Testis (tissue), 3 donors: ENCODE data around the gene OTULIN. TPM values are rescaled to one million over a fixed set of nuclear protein-coding genes. Genes with fewer than 3 reads are reported as not detected.

Experiments
- DNase-seq: peaks from one replicate; pipeline ENCODE4 v3.0.0-alpha.2; 2019
- H3K27ac ChIP-seq, 2 donors: fragments of 200-600 bp; sonication (generic); one replicate each; pipeline ENCODE4 v1.5.1; 2019
- H3K27me3 ChIP-seq: fragments of 200-600 bp; sonication (generic); one replicate; pipeline ENCODE4 v1.5.1; 2019
- H3K36me3 ChIP-seq: fragments of 200-600 bp; sonication (generic); one replicate; pipeline ENCODE4 v1.5.1; 2017; ENCODE audit warnings: low read depth; ENCODE audit errors: missing control alignments
- H3K4me1 ChIP-seq: fragments of 200-600 bp; sonication (generic); one replicate; pipeline ENCODE4 v1.5.1; 2019
- H3K4me3 ChIP-seq, 2 donors: fragments of 200-600 bp; sonication (generic); one replicate each; pipeline ENCODE4 v1.5.1; 2017 to 2019
- H3K9me3 ChIP-seq: fragments of 200-600 bp; sonication (generic); one replicate; pipeline ENCODE4 v1.5.1; 2017
- CTCF ChIP-seq, 3 experiments: fragments of 450-650 bp in 2 of 3; fragments of 200-600 bp in 1 of 3; sonication (generic) in 1 of 3; IDR thresholded peaks; one replicate each; pipeline ENCODE4 v1.5.1; 2016 to 2019; ENCODE audit warnings: antibody characterized with exemption in 3 of 3, mild to moderate bottlenecking in 2 of 3, moderate library complexity in 1 of 3
- POLR2A ChIP-seq: fragments of 450-650 bp; IDR thresholded peaks from one replicate; pipeline ENCODE4 v1.6.1; 2017; ENCODE audit warnings: antibody characterized with exemption, mild to moderate bottlenecking, moderate library complexity
- WGBS, 2 donors: methylation state at CpG; one replicate each; pipeline ENCODE4 v1.1.5; 2018; 5-methylcytosine and 5-hydroxymethylcytosine counted together
- intact Hi-C: fragments of 100-400 bp; cut with DNase I; formaldehyde crosslinking; loops from one replicate; pipeline ENCODE4 v1.15.1; 2023; ENCODE audit warnings: low total_unique reads
- polyA plus RNA-seq: library from polyadenylated mRNA; stranded (reverse); fragments of 350-450 nt; fragmentation: Illumina TruSeq; extraction: RNeasy Lipid Tissue Mini Kit (QIAGEN cat#74804); gene quantifications from one replicate; pipeline ENCODE4 v1.2.3, GENCODE V29; 2014; ENCODE audit warnings: low read depth, low replicate concordance; ENCODE audit not compliant: insufficient read depth
- total RNA-seq, 2 donors: library from RNA; depleted of rRNA; stranded (reverse); fragments of >200 nt; gene quantifications; one replicate each; pipeline ENCODE4 v1.2.3, GENCODE V29; 2016

The OTULIN gene
- total and polyA plus RNA-seq, 3 donors from 2014 or later = 32.7 to 41.0 (median 33.8) TPM

DNA sequence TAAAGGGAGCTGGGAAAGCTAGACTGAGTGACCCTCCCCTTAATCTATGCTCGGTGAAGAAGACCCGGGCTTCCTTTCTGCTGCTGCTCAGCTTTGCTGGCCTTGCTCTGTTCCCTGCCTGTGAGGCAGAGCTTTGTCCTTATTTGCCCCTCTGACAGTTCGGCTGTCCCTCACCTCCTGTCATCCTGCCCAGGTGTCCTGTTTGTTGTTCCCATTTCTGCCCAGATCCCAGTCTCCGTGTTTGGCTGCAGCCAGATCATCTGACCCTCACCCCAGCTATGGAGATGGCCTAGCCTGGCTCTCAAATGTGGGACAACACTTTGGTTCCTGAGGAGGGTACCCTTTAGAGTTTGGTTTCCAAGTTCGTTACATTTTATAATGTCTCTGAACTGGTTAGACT is 20.2 kb downstream of the OTULIN start:
- peak overlapping the region; percentile 26 to 63 for H3K27ac ChIP-seq
- no peak overlapping the region for H3K4me3 ChIP-seq
- H3K4me1 ChIP-seq = peaks cover 25% of the 10 kb centered on the region
- H3K36me3 ChIP-seq = no peaks in the 10 kb centered on the region
- WGBS, 2 donors = 31 to 53% methylated on average over 5 of the region's 5 CpGs
- TF ChIP-seq POLR2A (no peak), CTCF (IDR thresholded peaks at IDR 0.05) (no peak)
- intact Hi-C loops = no loop called here
- no peaks in the 10 kb centered on the region for H3K27me3 ChIP-seq
- no peaks in the 10 kb centered on the region for H3K9me3 ChIP-seq
- no peak for DNase-seq

GRCh38 chr5:14685757-14686156 is 21.2 kb downstream of the OTULIN start:
- Histone ChIP-seq H3K36me3 (no peaks in the 10 kb centered on the region), H3K27me3 (no peaks in the 10 kb centered on the region), H3K4me3 (no peak overlapping the region), H3K4me1 (peaks cover 25% of the 10 kb centered on the region), H3K27ac (no peak overlapping the region), H3K9me3 (no peaks in the 10 kb centered on the region)
- TF ChIP-seq POLR2A (no peak), CTCF (IDR thresholded peaks at IDR 0.05) (peak; percentile 42 to 71 (median 70))
- intact Hi-C loops = no loop called here
- DNase-seq = peak; percentile 48
- 39 to 58% methylated on average over 6 of the region's 6 CpGs for WGBS, 2 donors

- TF ChIP-seq POLR2A = no peak
- TF ChIP-seq CTCF (IDR thresholded peaks at IDR 0.05) = no peak
- Histone ChIP-seq H3K4me1 (peaks cover 25% of the 10 kb centered on the region), H3K27ac (no peak overlapping the region), H3K4me3 (no peak overlapping the region), H3K9me3 (no peaks in the 10 kb centered on the region), H3K27me3 (no peaks in the 10 kb centered on the region), H3K36me3 (no peaks in the 10 kb centered on the region)
- DNase-seq = no peak
- intact Hi-C loops = no loop called here
Measured at GRCh38 chr5:14686517-14686916, 22.0 kb downstream of the OTULIN start.

GRCh38 chr5:14687023-14687665 is 22.6 kb downstream of the OTULIN start:
- no peaks in the 10 kb centered on the region for H3K9me3 ChIP-seq
- no peak for TF ChIP-seq CTCF (IDR thresholded peaks at IDR 0.05)
- no peak for TF ChIP-seq POLR2A
- no peak for DNase-seq
- no peaks in the 10 kb centered on the region for H3K27me3 ChIP-seq
- no peaks in the 10 kb centered on the region for H3K36me3 ChIP-seq
- H3K4me3 ChIP-seq = no peak overlapping the region
- 48 to 75% methylated on average over 3 to 4 of the region's 4 CpGs for WGBS, 2 donors
- H3K27ac ChIP-seq = no peak overlapping the region
- intact Hi-C loops = no loop called here
- H3K4me1 ChIP-seq = peaks cover 25% of the 10 kb centered on the region

- WGBS, 2 donors = 87 to 97% methylated on average over 4 to 5 of the region's 5 CpGs
- no peak for TF ChIP-seq POLR2A
- TF ChIP-seq CTCF (IDR thresholded peaks at IDR 0.05) = no peak
Measured at GRCh38 chr5:14693070-14693469, 28.6 kb downstream of the OTULIN start.

More at GRCh38 chr5:14693070-14693469, 28.6 kb downstream of the OTULIN start:
- Histone ChIP-seq H3K36me3 (no peaks in the 10 kb centered on the region), H3K9me3 (no peaks in the 10 kb centered on the region), H3K4me1 (no peaks in the 10 kb centered on the region), H3K27me3 (no peaks in the 10 kb centered on the region), H3K27ac (no peak overlapping the region), H3K4me3 (no peak overlapping the region)
- intact Hi-C loops = no loop called here
- DNase-seq = no peak
